ENCODE data around the gene ARID5B. TPM values are rescaled to one million over a fixed set of nuclear protein-coding genes. Genes with fewer than 3 reads are reported as not detected.

Gene ARID5B
- total and polyA plus RNA-seq, 2 experiments from 2014 or later: 1.3 to 1.6 TPM

DNA sequence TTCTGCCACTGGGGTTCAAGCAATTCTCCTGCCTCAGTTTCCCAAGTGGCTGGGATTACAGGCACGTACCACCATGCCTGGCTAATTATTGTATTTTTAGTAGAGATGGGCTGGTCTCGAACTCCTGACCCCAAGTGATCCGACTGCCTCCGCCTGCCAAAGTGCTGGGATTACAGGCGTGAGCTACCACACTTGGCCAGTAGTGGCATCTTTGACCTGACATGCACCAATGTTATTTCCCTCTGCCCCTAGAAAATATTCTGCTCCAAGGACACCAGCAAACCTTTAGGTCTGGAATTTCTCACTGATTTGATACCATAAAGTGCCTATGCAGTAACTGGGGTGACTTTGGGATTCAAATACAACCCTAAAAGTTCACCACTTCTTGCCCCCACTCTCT lies 179.4 kb downstream of the ARID5B start (continued):
- TF ChIP-seq, protein P1, sequence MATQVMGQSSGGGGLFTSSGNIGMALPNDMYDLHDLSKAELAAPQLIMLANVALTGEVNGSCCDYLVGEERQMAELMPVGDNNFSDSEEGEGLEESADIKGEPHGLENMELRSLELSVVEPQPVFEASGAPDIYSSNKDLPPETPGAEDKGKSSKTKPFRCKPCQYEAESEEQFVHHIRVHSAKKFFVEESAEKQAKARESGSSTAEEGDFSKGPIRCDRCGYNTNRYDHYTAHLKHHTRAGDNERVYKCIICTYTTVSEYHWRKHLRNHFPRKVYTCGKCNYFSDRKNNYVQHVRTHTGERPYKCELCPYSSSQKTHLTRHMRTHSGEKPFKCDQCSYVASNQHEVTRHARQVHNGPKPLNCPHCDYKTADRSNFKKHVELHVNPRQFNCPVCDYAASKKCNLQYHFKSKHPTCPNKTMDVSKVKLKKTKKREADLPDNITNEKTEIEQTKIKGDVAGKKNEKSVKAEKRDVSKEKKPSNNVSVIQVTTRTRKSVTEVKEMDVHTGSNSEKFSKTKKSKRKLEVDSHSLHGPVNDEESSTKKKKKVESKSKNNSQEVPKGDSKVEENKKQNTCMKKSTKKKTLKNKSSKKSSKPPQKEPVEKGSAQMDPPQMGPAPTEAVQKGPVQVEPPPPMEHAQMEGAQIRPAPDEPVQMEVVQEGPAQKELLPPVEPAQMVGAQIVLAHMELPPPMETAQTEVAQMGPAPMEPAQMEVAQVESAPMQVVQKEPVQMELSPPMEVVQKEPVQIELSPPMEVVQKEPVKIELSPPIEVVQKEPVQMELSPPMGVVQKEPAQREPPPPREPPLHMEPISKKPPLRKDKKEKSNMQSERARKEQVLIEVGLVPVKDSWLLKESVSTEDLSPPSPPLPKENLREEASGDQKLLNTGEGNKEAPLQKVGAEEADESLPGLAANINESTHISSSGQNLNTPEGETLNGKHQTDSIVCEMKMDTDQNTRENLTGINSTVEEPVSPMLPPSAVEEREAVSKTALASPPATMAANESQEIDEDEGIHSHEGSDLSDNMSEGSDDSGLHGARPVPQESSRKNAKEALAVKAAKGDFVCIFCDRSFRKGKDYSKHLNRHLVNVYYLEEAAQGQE (IDR thresholded peaks at IDR 0.05; ENCODE audit: unreplicated experiment): no peak
- no peak for TF ChIP-seq EZH2phosphoT487 (IDR thresholded peaks at IDR 0.05; ENCODE audit: unreplicated experiment)
- no peak for TF ChIP-seq CREB1 (CRISPR knock-in tag; IDR thresholded peaks at IDR 0.05; ENCODE audit: low read depth)
- TF ChIP-seq, protein P2, sequence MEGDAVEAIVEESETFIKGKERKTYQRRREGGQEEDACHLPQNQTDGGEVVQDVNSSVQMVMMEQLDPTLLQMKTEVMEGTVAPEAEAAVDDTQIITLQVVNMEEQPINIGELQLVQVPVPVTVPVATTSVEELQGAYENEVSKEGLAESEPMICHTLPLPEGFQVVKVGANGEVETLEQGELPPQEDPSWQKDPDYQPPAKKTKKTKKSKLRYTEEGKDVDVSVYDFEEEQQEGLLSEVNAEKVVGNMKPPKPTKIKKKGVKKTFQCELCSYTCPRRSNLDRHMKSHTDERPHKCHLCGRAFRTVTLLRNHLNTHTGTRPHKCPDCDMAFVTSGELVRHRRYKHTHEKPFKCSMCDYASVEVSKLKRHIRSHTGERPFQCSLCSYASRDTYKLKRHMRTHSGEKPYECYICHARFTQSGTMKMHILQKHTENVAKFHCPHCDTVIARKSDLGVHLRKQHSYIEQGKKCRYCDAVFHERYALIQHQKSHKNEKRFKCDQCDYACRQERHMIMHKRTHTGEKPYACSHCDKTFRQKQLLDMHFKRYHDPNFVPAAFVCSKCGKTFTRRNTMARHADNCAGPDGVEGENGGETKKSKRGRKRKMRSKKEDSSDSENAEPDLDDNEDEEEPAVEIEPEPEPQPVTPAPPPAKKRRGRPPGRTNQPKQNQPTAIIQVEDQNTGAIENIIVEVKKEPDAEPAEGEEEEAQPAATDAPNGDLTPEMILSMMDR (conservative IDR thresholded peaks at IDR 0.05; ENCODE audit: low read depth in 2 of 2): no peak
- no peak for TF ChIP-seq ZNF114 (CRISPR knock-in tag; IDR thresholded peaks at IDR 0.05)
- no peak for TF ChIP-seq STAT1 (IDR thresholded peaks at IDR 0.05; ENCODE audit: unreplicated experiment)
- TF ChIP-seq NANOG (IDR thresholded peaks at IDR 0.05; ENCODE audit: borderline replicate concordance): no peak
- no peak for TF ChIP-seq JUNB (IDR thresholded peaks at IDR 0.05; ENCODE audit: unreplicated experiment)

DNA sequence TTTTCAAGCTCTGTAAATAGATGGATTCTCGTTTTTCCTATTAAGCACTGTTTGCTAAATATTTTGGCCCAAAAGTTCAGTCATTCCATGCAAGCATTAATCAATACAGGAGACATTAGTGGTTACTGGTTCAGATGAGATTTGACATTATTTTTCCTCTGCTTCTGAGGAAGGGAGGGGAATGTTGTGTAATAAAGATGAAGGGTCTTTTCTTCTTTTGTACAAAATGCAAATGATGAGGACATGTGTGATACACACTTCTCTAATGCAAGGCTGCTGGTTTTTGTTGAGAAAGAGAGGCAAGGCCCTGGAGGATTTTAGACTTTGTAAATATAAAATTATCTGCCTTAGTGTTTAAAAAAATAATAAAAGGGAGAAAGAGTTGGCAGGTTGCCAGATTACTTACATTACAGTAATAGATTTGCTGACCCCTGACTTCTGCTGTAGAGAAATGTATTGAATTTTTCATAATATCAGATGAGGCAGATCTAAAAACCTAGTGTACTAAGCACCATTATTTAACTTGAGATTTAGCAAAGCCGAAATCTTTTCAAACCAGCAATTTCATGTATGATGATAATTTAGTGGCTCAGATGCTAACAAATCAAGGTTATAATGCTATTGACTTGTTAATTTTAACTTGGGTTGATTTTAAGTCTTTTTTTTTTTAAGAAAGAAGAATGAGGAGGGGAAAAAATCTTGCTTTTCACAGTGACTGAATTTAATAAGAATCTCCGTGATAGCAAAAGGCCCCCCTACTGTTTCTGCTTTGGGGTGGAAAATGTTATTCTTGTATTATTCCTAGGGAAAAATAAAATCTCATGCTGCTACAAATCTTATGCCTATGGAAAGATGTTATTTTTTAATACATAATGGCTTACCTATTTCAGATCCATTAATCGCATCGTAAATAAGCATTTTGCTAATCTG lies 180.1 kb downstream of the ARID5B start:
- DNase-seq (ENCODE audit: low spot score): no peak
- H3F3A ChIP-seq (replicated peaks; ENCODE audit: low read depth): no peaks in the 10 kb centered on the region
- Mint-ChIP-seq H3K36me3 (ENCODE audit: low read depth) (no peaks in the 10 kb centered on the region; the same call in 2 of the 3 replicates), H3K27me3 (ENCODE audit: insufficient read depth, low read depth, poor library complexity) (no peaks in the 10 kb centered on the region), H3K9me3 (no peaks in the 10 kb centered on the region), H3K4me3 (no peak overlapping the region), H3K27ac (no peak overlapping the region), H3K4me1 (no peaks in the 10 kb centered on the region)
- H3K27me3 ChIP-seq (ENCODE audit: insufficient read depth): no peaks in the 10 kb centered on the region
- H3K79me2 ChIP-seq (replicated peaks; ENCODE audit: insufficient read depth): no peaks in the 10 kb centered on the region
- H3K36me3 ChIP-seq (ENCODE audit: insufficient read depth): no peaks in the 10 kb centered on the region
- ATAC-seq: no peak
- no peak overlapping the region for H3K4me2 ChIP-seq
- 0 out of 2 replicates have a peak, but pooled peaks cover 6% of the 10 kb centered on the region for H3K9me2 ChIP-seq (ENCODE audit: insufficient read depth)
- H4K20me1 ChIP-seq (replicated peaks; ENCODE audit: insufficient read depth): no peaks in the 10 kb centered on the region
- no peak overlapping the region for H3K4me3 ChIP-seq
- no peak overlapping the region for H2AFZ ChIP-seq
- H3K27ac ChIP-seq (ENCODE audit: low read depth): no peak overlapping the region
- H3K4me1 ChIP-seq (ENCODE audit: insufficient read depth): no peaks in the 10 kb centered on the region
- TF ChIP-seq EZH2 (IDR thresholded peaks at IDR 0.05; ENCODE audit: low read depth, unreplicated experiment): no peak
- no peak for TF ChIP-seq JUNB (IDR thresholded peaks at IDR 0.05; ENCODE audit: unreplicated experiment)
- TF ChIP-seq NANOG (IDR thresholded peaks at IDR 0.05; ENCODE audit: borderline replicate concordance): no peak
- TF ChIP-seq, protein P3, sequence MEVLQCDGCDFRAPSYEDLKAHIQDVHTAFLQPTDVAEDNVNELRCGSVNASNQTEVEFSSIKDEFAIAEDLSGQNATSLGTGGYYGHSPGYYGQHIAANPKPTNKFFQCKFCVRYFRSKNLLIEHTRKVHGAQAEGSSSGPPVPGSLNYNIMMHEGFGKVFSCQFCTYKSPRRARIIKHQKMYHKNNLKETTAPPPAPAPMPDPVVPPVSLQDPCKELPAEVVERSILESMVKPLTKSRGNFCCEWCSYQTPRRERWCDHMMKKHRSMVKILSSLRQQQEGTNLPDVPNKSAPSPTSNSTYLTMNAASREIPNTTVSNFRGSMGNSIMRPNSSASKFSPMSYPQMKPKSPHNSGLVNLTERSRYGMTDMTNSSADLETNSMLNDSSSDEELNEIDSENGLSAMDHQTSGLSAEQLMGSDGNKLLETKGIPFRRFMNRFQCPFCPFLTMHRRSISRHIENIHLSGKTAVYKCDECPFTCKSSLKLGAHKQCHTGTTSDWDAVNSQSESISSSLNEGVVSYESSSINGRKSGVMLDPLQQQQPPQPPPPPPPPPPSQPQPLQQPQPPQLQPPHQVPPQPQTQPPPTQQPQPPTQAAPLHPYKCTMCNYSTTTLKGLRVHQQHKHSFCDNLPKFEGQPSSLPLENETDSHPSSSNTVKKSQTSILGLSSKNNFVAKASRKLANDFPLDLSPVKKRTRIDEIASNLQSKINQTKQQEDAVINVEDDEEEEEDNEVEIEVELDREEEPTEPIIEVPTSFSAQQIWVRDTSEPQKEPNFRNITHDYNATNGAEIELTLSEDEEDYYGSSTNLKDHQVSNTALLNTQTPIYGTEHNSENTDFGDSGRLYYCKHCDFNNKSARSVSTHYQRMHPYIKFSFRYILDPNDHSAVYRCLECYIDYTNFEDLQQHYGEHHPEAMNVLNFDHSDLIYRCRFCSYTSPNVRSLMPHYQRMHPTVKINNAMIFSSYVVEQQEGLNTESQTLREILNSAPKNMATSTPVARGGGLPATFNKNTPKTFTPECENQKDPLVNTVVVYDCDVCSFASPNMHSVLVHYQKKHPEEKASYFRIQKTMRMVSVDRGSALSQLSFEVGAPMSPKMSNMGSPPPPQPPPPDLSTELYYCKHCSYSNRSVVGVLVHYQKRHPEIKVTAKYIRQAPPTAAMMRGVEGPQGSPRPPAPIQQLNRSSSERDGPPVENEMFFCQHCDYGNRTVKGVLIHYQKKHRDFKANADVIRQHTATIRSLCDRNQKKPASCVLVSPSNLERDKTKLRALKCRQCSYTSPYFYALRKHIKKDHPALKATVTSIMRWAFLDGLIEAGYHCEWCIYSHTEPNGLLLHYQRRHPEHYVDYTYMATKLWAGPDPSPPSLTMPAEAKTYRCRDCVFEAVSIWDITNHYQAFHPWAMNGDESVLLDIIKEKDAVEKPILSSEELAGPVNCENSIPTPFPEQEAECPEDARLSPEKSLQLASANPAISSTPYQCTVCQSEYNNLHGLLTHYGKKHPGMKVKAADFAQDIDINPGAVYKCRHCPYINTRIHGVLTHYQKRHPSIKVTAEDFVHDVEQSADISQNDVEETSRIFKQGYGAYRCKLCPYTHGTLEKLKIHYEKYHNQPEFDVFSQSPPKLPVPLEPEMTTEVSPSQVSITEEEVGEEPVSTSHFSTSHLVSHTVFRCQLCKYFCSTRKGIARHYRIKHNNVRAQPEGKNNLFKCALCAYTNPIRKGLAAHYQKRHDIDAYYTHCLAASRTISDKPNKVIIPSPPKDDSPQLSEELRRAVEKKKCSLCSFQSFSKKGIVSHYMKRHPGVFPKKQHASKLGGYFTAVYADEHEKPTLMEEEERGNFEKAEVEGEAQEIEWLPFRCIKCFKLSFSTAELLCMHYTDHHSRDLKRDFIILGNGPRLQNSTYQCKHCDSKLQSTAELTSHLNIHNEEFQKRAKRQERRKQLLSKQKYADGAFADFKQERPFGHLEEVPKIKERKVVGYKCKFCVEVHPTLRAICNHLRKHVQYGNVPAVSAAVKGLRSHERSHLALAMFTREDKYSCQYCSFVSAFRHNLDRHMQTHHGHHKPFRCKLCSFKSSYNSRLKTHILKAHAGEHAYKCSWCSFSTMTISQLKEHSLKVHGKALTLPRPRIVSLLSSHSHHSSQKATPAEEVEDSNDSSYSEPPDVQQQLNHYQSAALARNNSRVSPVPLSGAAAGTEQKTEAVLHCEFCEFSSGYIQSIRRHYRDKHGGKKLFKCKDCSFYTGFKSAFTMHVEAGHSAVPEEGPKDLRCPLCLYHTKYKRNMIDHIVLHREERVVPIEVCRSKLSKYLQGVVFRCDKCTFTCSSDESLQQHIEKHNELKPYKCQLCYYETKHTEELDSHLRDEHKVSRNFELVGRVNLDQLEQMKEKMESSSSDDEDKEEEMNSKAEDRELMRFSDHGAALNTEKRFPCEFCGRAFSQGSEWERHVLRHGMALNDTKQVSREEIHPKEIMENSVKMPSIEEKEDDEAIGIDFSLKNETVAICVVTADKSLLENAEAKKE (CRISPR knock-in tag; IDR thresholded peaks at IDR 0.05): no peak
- no peak for TF ChIP-seq EZH2phosphoT487 (IDR thresholded peaks at IDR 0.05; ENCODE audit: unreplicated experiment)

Data from GM23338 (cell line).